ENCODE results near the gene SLC38A8.

SLC38A8 gene

GRCh38 chr16:83963277-83964119, 79.1 kb downstream of the SLC38A8 start:
- Histone ChIP-seq H3K9ac (ENCODE audit: insufficient read length) (no peak overlapping the region), H3K4me3 (no peak overlapping the region), H3K9me3 (ENCODE audit: low read depth, low read length) (no peaks in the 10 kb centered on the region), H3K27ac (no peak overlapping the region), H3K36me3 (ENCODE audit: insufficient read depth, low read length) (no peaks in the 10 kb centered on the region)
- TF ChIP-seq POLR2AphosphoS5 (IDR thresholded peaks at IDR 0.05; ENCODE audit: borderline replicate concordance, low read depth, low read length) (no peak), FOXP2 (optimal IDR thresholded peaks at IDR 0.05; ENCODE audit: control extremely low read depth, extremely low read length, insufficient read depth) (no peak)
- DNase-seq (ENCODE audit: low read depth, low spot score) = no peak

- no peaks in the 10 kb centered on the region for H3K9me3 ChIP-seq (ENCODE audit: low read depth, low read length)
- TF ChIP-seq EZH2 (IDR thresholded peaks at IDR 0.05) = no peak
- TF ChIP-seq POLR2AphosphoS5 (IDR thresholded peaks at IDR 0.05; ENCODE audit: borderline replicate concordance, low read depth, low read length) = no peak
- no peak for TF ChIP-seq FOXP2 (optimal IDR thresholded peaks at IDR 0.05; ENCODE audit: control extremely low read depth, extremely low read length, insufficient read depth)
- H3K9ac ChIP-seq (ENCODE audit: insufficient read length) = no peak overlapping the region
- no peak for DNase-seq (ENCODE audit: low read depth, low spot score)
- no peak overlapping the region for H3K4me3 ChIP-seq
- H3K36me3 ChIP-seq (ENCODE audit: insufficient read depth, low read length) = no peaks in the 10 kb centered on the region
- H3K27ac ChIP-seq = no peak overlapping the region
These were observed 81.0 kb downstream of the SLC38A8 start for GRCh38 chr16:83961591-83961990.

- Histone ChIP-seq H3K36me3 (ENCODE audit: insufficient read depth, low read length) (no peaks in the 10 kb centered on the region), H3K4me3 (no peak overlapping the region), H3K9me3 (ENCODE audit: low read depth, low read length) (no peaks in the 10 kb centered on the region), H3K9ac (ENCODE audit: insufficient read length) (no peak overlapping the region), H3K27ac (no peak overlapping the region)
- DNase-seq (ENCODE audit: low read depth, low spot score) = no peak
- TF ChIP-seq FOXP2 (optimal IDR thresholded peaks at IDR 0.05; ENCODE audit: control extremely low read depth, extremely low read length, insufficient read depth) (no peak), POLR2AphosphoS5 (IDR thresholded peaks at IDR 0.05; ENCODE audit: borderline replicate concordance, low read depth, low read length) (no peak), EZH2 (IDR thresholded peaks at IDR 0.05) (no peak)
These were observed 81.9 kb downstream of the SLC38A8 start for GRCh38 chr16:83960521-83961249.
